Osteoblast (primary cell): ENCODE measurements around the gene INPP5F. TPM values are rescaled to one million over a fixed set of nuclear protein-coding genes. Genes with fewer than 3 reads are reported as not detected.

Source experiments
- DNase-seq: peaks from one replicate; pipeline ENCODE4 v3.0.0; 2011; ENCODE audit warnings: low spot score, mixed read lengths; ENCODE audit not compliant: insufficient read length; ENCODE audit errors: missing footprints
- H2AFZ ChIP-seq: 2 replicates; pipeline ENCODE4 v1.6.0; 2011; ENCODE audit warnings: mild to moderate bottlenecking, low read length
- H3K27ac ChIP-seq: 2 replicates; pipeline ENCODE4 v1.5.1; 2011; ENCODE audit warnings: mild to moderate bottlenecking, low read depth, low read length, moderate library complexity
- H3K27me3 ChIP-seq: 2 replicates; pipeline ENCODE4 v1.6.0; 2012; ENCODE audit warnings: mild to moderate bottlenecking, control low read depth, inconsistent platforms, low read length, moderate library complexity; ENCODE audit not compliant: insufficient read depth
- H3K36me3 ChIP-seq: 2 replicates; pipeline ENCODE4 v1.5.1; 2011; ENCODE audit warnings: mild to moderate bottlenecking, low read length, control low read depth, moderate library complexity; ENCODE audit not compliant: insufficient read depth
- H3K4me1 ChIP-seq: 2 replicates; pipeline ENCODE4 v1.5.1; 2011; ENCODE audit warnings: mild to moderate bottlenecking, low read length, control low read depth, moderate library complexity; ENCODE audit not compliant: insufficient read depth
- H3K4me2 ChIP-seq: 2 replicates; pipeline ENCODE4 v1.6.0; 2011; ENCODE audit warnings: mild to moderate bottlenecking, low read length; ENCODE audit not compliant: insufficient read depth
- H3K4me3 ChIP-seq: fragments of 200-600 bp; sonication (generic); 3 replicates; pipeline ENCODE4 v1.5.1; 2012; ENCODE audit warnings: mild to moderate bottlenecking, low read length, inconsistent platforms; ENCODE audit not compliant: insufficient read depth
- H3K79me2 ChIP-seq: 2 replicates; pipeline ENCODE4 v1.6.0; 2012; ENCODE audit warnings: mild to moderate bottlenecking, low read length, control low read depth, inconsistent platforms; ENCODE audit not compliant: insufficient read depth
- H3K9me3 ChIP-seq: 2 replicates; pipeline ENCODE4 v1.5.1; 2011; ENCODE audit warnings: low read depth, low read length, control low read depth
- H4K20me1 ChIP-seq: 2 replicates; pipeline ENCODE4 v1.6.0; 2012; ENCODE audit warnings: mild to moderate bottlenecking, low read length, control low read depth; ENCODE audit not compliant: insufficient read depth
- total RNA-seq: library from RNA; depleted of rRNA; stranded (reverse); fragments of >200 nt; gene quantifications from 2 replicates; pipeline ENCODE4 v1.2.3, GENCODE V29; 2012
- TF ChIP-seq, protein P1 (sequence below): IDR thresholded peaks from 2 replicates; pipeline ENCODE4 v1.5.1; 2011; ENCODE audit warnings: mild to moderate bottlenecking, low read depth, low read length, moderate library complexity; ENCODE audit errors: extremely low read depth

The INPP5F gene
- total RNA-seq, 1 donor: 10.9 TPM

DNA sequence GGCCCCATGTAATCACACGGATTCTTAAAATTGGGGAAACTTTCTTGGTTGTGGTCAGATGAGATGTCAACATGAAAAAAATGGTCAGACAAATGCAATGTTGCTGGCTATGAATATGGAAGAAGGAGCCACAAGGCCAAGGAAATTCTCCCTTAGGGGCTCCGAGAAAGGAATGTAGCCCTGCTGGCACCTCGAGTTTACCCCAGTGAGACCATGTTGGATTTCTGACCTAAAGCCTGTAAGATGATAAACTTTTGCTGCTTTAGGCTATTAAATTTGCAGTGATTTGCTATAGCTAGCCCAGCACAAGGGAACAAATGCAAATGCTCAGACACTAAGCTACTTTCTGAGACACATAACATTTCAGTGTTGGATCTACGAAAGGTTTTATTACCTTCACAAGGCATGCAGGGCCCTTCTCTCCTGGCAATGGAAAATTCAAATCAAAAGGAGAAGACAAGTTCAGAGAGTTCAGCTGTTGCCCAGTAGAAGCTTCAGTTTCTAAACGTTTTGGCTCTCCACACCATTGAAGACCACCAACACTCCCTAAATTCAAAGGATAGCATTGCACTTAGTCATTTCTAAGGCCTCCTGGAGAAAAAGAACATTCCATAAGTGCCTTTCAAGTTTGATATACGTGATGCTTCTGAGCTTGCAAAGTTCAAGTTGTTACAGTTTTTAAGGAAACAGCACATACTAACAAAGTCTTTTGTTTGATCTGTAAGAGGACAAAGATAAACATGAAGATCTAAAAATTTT lies 123.4 kb downstream of the INPP5F start:
- Histone ChIP-seq H3K4me1 (peaks cover 15% of the 10 kb centered on the region), H3K4me2 (peak overlapping the region; percentile 49), H3K9me3 (no peaks in the 10 kb centered on the region), H3K36me3 (peaks cover 66% of the 10 kb centered on the region), H3K27me3 (no peaks in the 10 kb centered on the region), H2AFZ (no peak overlapping the region), H3K4me3 (no peak overlapping the region), H4K20me1 (no peaks in the 10 kb centered on the region), H3K27ac (no peak overlapping the region), H3K79me2 (no peaks in the 10 kb centered on the region)
- no peak for DNase-seq
- TF ChIP-seq, protein P1, sequence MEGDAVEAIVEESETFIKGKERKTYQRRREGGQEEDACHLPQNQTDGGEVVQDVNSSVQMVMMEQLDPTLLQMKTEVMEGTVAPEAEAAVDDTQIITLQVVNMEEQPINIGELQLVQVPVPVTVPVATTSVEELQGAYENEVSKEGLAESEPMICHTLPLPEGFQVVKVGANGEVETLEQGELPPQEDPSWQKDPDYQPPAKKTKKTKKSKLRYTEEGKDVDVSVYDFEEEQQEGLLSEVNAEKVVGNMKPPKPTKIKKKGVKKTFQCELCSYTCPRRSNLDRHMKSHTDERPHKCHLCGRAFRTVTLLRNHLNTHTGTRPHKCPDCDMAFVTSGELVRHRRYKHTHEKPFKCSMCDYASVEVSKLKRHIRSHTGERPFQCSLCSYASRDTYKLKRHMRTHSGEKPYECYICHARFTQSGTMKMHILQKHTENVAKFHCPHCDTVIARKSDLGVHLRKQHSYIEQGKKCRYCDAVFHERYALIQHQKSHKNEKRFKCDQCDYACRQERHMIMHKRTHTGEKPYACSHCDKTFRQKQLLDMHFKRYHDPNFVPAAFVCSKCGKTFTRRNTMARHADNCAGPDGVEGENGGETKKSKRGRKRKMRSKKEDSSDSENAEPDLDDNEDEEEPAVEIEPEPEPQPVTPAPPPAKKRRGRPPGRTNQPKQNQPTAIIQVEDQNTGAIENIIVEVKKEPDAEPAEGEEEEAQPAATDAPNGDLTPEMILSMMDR: no peak

DNA sequence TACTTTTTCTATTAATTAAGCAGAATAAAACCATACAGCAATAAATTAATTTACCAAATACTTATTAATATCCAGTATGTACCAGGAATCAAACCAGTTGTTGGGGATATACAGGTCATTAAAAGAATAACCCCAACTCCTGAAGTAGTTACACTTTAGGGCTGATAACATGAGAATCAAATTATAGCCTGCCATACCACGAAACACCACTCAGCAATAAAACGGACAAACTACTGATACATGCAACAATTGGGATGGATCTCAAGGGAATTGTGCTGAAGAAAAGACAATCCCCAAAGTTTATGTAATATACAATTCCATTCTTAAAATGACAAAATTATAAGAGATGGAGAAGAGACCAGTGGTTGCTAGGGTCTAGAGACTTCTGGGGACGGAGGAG lies 124.1 kb downstream of the INPP5F start:
- H3K27ac ChIP-seq: no peak overlapping the region
- no peak overlapping the region for H3K4me3 ChIP-seq
- no peaks in the 10 kb centered on the region for H3K27me3 ChIP-seq
- no peaks in the 10 kb centered on the region for H3K79me2 ChIP-seq
- H3K4me1 ChIP-seq: peaks cover 15% of the 10 kb centered on the region
- H3K9me3 ChIP-seq: no peaks in the 10 kb centered on the region
- no peak for DNase-seq
- TF ChIP-seq, protein P1: no peak
- peak overlapping the region; percentile 49 for H3K4me2 ChIP-seq
- no peak overlapping the region for H2AFZ ChIP-seq
- H3K36me3 ChIP-seq: peaks cover 62% of the 10 kb centered on the region
- no peaks in the 10 kb centered on the region for H4K20me1 ChIP-seq

DNA sequence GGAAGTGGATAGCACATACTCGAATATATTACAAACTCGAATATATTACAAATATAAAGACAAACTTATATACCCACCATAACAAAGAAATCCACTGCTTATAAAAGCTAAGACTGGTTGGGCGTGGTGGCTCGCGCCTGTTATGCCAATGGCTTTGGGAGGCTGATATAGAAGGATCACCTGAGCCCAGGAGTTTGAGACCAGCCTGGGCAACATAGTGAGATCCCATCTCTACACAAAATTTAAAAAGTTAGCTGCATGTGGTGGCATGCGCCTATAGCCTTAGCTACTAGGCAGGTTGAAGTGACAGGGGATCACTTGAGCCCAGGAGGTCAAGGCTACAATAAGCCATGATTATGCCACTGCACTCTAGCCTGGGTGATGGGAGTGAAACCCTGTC lies 126.4 kb downstream of the INPP5F start:
- Histone ChIP-seq H3K4me3 (no peak overlapping the region), H2AFZ (no peak overlapping the region), H3K36me3 (peaks cover 52% of the 10 kb centered on the region), H4K20me1 (no peaks in the 10 kb centered on the region), H3K79me2 (no peaks in the 10 kb centered on the region), H3K9me3 (no peaks in the 10 kb centered on the region), H3K27ac (no peak overlapping the region), H3K27me3 (no peaks in the 10 kb centered on the region), H3K4me1 (peaks cover 15% of the 10 kb centered on the region), H3K4me2 (no peak overlapping the region)
- TF ChIP-seq, protein P1: no peak
- DNase-seq: no peak

DNA sequence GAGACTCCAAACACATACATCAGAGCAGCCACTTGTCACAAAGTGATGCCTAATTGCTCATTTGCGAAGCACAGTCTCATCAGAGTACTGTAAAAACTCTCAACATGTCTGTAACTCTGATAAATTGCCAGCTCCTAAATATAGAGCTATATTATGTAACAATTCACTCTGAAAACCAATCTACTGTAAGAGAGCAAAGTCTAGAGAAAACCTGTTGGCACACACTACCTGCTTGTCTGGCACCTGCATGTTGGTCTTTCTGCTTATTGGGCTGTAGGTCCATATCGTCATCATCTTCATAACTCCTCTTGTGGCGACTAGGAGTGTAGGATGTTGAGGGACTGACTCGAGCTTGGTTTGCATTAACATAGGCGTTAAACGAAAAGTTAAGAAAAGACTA lies 127.0 kb downstream of the INPP5F start:
- Histone ChIP-seq H3K27ac (no peak overlapping the region), H3K9me3 (no peaks in the 10 kb centered on the region), H2AFZ (no peak overlapping the region), H3K79me2 (no peaks in the 10 kb centered on the region), H3K4me2 (no peak overlapping the region), H3K27me3 (no peaks in the 10 kb centered on the region), H4K20me1 (no peaks in the 10 kb centered on the region), H3K36me3 (peaks cover 51% of the 10 kb centered on the region), H3K4me3 (no peak overlapping the region), H3K4me1 (peaks cover 15% of the 10 kb centered on the region)
- DNase-seq: no peak
- TF ChIP-seq, protein P1: no peak
